Smooth muscle cell (in vitro differentiated cells): Measurements from ENCODE around the gene PRPS2. TPM values are rescaled to one million over a fixed set of nuclear protein-coding genes. Genes with fewer than 3 reads are reported as not detected.

Experiments used
- DNase-seq: peaks from one replicate; lab custom pipeline; 2025; ENCODE audit not compliant: unreplicated experiment; lab: John Stamatoyannopoulos, UW
- H2AFZ ChIP-seq: fragments of 200-600 bp; sonication (generic); 2 replicates; pipeline ENCODE4 v1.6.0; 2016; ENCODE audit warnings: antibody characterized with exemption, low read depth, mild to moderate bottlenecking
- H3F3A ChIP-seq: fragments of 200-600 bp; sonication (generic); 2 replicates; pipeline ENCODE4 v1.6.0; 2017; ENCODE audit warnings: antibody characterized with exemption, low read depth
- H3K27ac ChIP-seq: fragments of 200-600 bp; sonication (generic); 2 replicates; pipeline ENCODE4 v1.5.1; 2016; ENCODE audit warnings: low read depth, mild to moderate bottlenecking
- H3K27me3 ChIP-seq: fragments of 200-600 bp; sonication (generic); 2 replicates; pipeline ENCODE4 v1.6.1; 2016; ENCODE audit warnings: low read depth, mild to moderate bottlenecking
- H3K36me3 ChIP-seq: fragments of 200-600 bp; sonication (generic); 2 replicates; pipeline ENCODE4 v1.5.1; 2016; ENCODE audit warnings: low read depth
- H3K4me1 ChIP-seq: fragments of 200-600 bp; sonication (generic); 2 replicates; pipeline ENCODE4 v1.5.1; 2016; ENCODE audit warnings: low read depth
- H3K4me2 ChIP-seq: fragments of 200-600 bp; sonication (generic); 2 replicates; pipeline ENCODE4 v1.6.0; 2016; ENCODE audit warnings: mild to moderate bottlenecking
- H3K4me3 ChIP-seq: fragments of 200-600 bp; sonication (generic); 2 replicates; pipeline ENCODE4 v1.5.1; 2016; ENCODE audit warnings: mild to moderate bottlenecking
- H3K79me2 ChIP-seq: fragments of 200-600 bp; sonication (generic); 2 replicates; pipeline ENCODE4 v1.6.0; 2016; ENCODE audit warnings: low read depth, mild to moderate bottlenecking
- H3K9ac ChIP-seq: fragments of 200-600 bp; sonication (generic); 2 replicates; pipeline ENCODE4 v1.6.0; 2016; ENCODE audit warnings: low read depth
- H3K9me3 ChIP-seq: fragments of 200-600 bp; sonication (generic); replicated peaks from 2 replicates; pipeline ENCODE4 v1.5.1; 2016; ENCODE audit warnings: low read depth
- H4K20me1 ChIP-seq: fragments of 200-600 bp; sonication (generic); 2 replicates; pipeline ENCODE4 v1.6.0; 2016; ENCODE audit warnings: low read depth
- CTCF ChIP-seq: fragments of 200-600 bp; sonication (generic); IDR thresholded peaks from 2 replicates; pipeline ENCODE4 v1.5.1; 2017; ENCODE audit warnings: borderline replicate concordance, mild to moderate bottlenecking, antibody characterized with exemption; ENCODE audit not compliant: insufficient read depth, poor library complexity, severe bottlenecking
- WGBS: methylation state at CpG from one replicate; pipeline ENCODE4 v1.1.7; 2016; ENCODE audit warnings: low lambda C conversion rate; 5-methylcytosine and 5-hydroxymethylcytosine counted together
- polyA plus RNA-seq: library from polyadenylated mRNA; unstranded; fragments of >200 nt; fragmentation: Nextera tagmentation; extraction: Ambion mirVana; gene quantifications from 2 replicates; pipeline ENCODE4 v1.2.1, GENCODE V29; 2016
- total RNA-seq: library from RNA; depleted of rRNA; stranded (reverse); fragments of >200 nt; gene quantifications from 2 replicates; pipeline ENCODE4 v1.2.3, GENCODE V29; 2014

Gene PRPS2
- total and polyA plus RNA-seq, 2 experiments from 2014 or later: 14.5 to 28.0 TPM

DNA sequence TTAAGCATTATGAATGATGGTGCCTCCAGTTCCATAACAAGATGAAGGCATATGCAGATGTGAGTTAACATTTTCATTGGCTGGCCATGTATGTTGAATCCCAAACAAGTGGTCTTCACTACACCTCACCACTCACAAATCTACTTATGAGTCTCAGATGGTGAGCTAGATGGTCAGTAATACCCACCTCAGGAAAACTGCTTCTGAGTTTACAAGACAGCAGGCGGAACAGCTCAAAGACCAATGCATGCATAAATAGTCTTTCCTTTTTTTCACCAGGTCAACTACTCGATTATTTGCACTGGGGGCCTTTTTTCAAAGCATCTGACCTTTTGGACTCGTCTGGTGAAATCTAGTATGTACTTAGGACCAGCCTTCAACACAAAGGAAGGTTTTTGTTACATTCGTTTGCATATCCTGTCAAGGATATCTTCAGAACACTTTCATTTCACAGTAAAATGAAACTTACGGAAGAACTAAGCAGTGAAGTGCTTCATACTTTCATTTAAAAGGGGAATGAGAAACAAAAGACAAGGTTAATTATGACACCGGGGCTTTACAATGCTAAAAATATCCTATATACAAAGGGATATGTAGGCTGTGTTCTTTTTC, 52.6 kb downstream of the PRPS2 start:
- Histone ChIP-seq H3K79me2 (no peaks in the 10 kb centered on the region), H4K20me1 (no peaks in the 10 kb centered on the region), H3K4me1 (no peaks in the 10 kb centered on the region), H3F3A (no peaks in the 10 kb centered on the region), H3K9me3 (no peaks in the 10 kb centered on the region), H2AFZ (no peak overlapping the region), H3K36me3 (no peaks in the 10 kb centered on the region), H3K27me3 (no peaks in the 10 kb centered on the region), H3K27ac (no peak overlapping the region), H3K4me3 (peak overlapping the region; percentile 7), H3K4me2 (no peak overlapping the region), H3K9ac (no peak overlapping the region)
- TF ChIP-seq CTCF: no peak
- DNase-seq: no peak
- WGBS: 71% methylated on average over 6 of the region's 6 CpGs

DNA sequence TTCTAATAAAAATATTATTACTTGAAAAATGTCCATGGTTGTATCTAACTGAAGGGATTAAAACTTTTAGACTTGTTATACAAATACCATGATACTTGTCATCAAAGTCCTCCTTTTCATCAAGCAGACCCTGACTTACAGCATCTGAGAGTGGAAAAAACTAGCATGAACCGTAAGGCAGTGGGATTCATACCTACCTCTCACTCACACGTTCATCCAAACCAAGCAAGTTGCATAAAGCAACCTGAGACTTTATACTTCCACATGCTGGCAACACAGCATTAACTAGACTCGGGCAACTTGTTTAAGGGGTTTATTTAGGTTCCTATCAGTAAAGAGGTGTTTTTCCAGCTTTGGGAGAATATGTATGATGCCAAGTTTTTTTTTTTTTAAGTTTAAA, 53.1 kb downstream of the PRPS2 start:
- Histone ChIP-seq H3K9ac (no peak overlapping the region), H3K79me2 (no peaks in the 10 kb centered on the region), H3K27ac (no peak overlapping the region), H3F3A (no peaks in the 10 kb centered on the region), H4K20me1 (no peaks in the 10 kb centered on the region), H3K4me3 (peak overlapping the region; percentile 7), H3K9me3 (no peaks in the 10 kb centered on the region), H2AFZ (no peak overlapping the region), H3K4me2 (no peak overlapping the region), H3K4me1 (no peaks in the 10 kb centered on the region), H3K27me3 (no peaks in the 10 kb centered on the region), H3K36me3 (no peaks in the 10 kb centered on the region)
- 75% methylated on average over 3 of the region's 3 CpGs for WGBS
- TF ChIP-seq CTCF: no peak
- no peak for DNase-seq

GRCh38 chrX:12865359-12865758, 74.1 kb downstream of the PRPS2 start:
- H4K20me1 ChIP-seq: no peaks in the 10 kb centered on the region
- no peaks in the 10 kb centered on the region for H3K27me3 ChIP-seq
- no peak overlapping the region for H3K4me2 ChIP-seq
- no peak for DNase-seq
- TF ChIP-seq CTCF: no peak
- no peaks in the 10 kb centered on the region for H3K9me3 ChIP-seq
- no peak overlapping the region for H3K4me3 ChIP-seq
- H3K9ac ChIP-seq: no peak overlapping the region
- no peaks in the 10 kb centered on the region for H3F3A ChIP-seq
- H3K27ac ChIP-seq: no peak overlapping the region
- H2AFZ ChIP-seq: no peak overlapping the region
- no peaks in the 10 kb centered on the region for H3K79me2 ChIP-seq
- H3K4me1 ChIP-seq: no peaks in the 10 kb centered on the region
- H3K36me3 ChIP-seq: no peaks in the 10 kb centered on the region
- WGBS: 66% methylated on average over 7 of the region's 7 CpGs
